Measurements from ENCODE around the gene PHLDA1.
"Not testable (repeated sequence)": the region's sequence is repeated elsewhere in the genome, so short reads cannot be mapped to it uniquely, and the experiment has no call there.

PHLDA1 gene

DNA sequence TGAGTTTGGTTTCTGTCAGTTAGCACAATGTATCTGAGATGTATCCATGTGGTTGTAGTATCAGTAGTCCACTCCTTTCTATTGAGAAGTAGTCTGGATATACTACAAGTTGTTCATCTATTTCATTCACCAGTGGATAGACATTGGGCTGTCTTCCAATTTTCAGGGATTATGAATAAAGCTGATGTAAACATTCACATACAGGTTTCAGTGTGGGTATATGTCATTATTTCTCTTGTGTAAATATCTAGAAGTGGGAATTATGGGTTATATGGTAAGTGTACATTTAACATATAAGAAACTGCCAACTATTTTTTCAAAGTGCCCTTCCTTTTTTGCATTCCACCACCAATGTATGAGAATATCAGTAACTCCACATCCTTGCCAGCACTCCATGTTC is 35.9 kb downstream of the PHLDA1 start:
- FAIRE-seq (no peak), DNase-seq (ENCODE audit: insufficient read length, low spot score) (no peak)
- TF ChIP-seq POLR2A (IDR thresholded peaks at IDR 0.05; ENCODE audit: low read depth, low read length): no peak

DNA sequence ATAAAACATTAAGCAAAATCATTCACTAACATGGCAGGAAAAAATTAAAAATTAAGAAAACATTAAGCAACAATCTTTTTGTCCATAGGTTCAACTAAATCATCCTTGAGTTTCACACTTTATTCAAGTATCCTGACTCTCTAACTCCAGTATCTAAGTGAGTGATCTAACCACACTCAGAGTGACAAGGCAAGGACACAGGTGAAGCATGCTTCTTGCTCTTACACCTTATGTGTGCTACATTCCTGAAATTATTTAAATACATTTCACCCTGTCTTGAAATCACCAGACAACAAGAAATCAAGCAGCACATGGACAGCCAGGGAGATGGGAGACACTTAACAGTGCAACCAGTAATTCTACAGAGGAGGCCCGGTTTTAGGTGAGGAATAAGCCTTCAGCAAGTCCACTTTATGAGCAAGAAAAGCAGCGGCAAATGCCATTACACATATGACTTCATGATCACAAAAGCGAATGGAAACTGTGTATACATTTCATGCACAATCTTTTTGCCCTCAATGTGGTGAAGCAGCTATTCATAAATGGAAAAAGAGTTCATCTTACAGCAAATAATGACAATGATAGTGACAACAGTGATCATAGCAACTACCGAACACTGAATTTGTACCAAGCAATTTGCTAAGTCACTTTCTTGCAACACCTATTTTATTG is 37.4 kb downstream of the PHLDA1 start:
- no peak for DNase-seq (ENCODE audit: insufficient read length, low spot score)
- FAIRE-seq: peak; percentile 58
- no peak for TF ChIP-seq POLR2A (IDR thresholded peaks at IDR 0.05; ENCODE audit: low read depth, low read length)

DNA sequence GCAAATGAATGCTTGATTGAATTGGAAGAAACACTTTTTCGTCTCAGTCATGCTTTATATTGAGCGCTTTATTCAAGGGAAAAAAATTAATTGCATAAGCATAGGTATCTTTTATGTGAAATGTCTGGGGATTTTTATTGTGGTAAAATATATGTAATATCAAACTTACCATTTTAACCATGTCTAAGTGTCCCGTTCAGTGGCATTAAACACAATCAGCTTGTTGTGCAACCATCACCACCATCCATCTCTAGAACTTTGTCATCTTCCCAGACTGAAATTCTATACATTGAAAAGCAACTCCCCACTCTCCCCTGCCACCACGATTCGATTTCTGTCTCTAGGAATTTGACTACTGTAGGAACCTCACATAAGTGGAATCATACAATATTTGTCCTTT is 39.8 kb downstream of the PHLDA1 start:
- FAIRE-seq: no peak
- no peak for DNase-seq (ENCODE audit: insufficient read length, low spot score)
- TF ChIP-seq POLR2A (IDR thresholded peaks at IDR 0.05; ENCODE audit: low read depth, low read length): no peak

DNA sequence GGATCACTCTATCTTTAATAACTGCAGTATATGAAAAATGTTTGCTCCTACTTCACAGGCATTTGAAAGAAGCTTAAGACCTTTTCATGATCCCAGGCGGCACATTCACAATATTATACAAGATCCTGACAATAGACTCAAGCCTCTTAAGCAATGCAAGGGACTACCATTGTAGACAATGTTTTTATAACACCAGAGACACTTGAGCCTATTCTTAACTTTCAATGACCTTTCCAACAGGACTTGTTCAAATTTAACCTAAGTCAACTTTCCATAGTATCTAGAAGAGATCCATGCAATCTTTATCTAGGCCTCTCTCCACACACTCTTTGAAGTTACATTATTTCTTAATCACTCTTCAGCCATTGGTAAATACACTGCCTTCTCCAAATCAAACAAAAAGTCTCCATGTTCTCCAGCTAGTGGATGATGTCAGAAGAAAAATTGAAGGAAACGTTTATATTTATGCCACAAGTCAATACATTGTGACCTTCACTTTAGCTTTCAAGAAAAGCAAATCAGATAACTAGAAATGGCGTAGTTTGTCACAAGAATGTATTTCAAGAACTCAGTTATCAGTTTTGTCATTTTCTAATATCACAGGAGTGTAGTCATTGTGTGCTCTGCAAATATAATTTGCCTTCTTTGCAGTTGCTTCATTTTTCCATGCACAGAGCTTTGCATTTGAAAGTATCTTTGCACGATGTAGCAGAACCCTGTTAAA is 41.2 kb downstream of the PHLDA1 start:
- FAIRE-seq (no peak), DNase-seq (ENCODE audit: insufficient read length, low spot score) (no peak)
- TF ChIP-seq POLR2A (IDR thresholded peaks at IDR 0.05; ENCODE audit: low read depth, low read length): no peak

DNA sequence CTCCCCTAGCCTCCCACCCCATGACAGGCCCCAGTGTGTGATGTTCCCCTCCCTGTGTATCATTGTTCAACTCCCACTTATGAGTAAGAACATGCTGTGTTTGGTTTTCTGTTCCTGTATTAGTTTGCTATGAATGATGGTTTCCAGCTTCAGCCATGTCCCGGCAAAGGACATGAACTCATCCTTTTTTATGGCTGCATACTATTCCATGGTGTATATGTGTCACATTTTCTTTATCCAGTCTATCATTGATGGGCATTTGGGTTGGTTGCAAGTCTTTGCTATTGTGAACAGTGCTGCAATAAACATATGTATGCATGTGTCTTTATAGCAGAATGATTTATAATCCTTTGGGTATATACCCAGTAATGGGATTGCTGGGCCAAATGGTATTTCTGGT is 43.9 kb downstream of the PHLDA1 start:
- not testable (repeated sequence) for FAIRE-seq; DNase-seq (ENCODE audit: insufficient read length, low spot score)

DNA sequence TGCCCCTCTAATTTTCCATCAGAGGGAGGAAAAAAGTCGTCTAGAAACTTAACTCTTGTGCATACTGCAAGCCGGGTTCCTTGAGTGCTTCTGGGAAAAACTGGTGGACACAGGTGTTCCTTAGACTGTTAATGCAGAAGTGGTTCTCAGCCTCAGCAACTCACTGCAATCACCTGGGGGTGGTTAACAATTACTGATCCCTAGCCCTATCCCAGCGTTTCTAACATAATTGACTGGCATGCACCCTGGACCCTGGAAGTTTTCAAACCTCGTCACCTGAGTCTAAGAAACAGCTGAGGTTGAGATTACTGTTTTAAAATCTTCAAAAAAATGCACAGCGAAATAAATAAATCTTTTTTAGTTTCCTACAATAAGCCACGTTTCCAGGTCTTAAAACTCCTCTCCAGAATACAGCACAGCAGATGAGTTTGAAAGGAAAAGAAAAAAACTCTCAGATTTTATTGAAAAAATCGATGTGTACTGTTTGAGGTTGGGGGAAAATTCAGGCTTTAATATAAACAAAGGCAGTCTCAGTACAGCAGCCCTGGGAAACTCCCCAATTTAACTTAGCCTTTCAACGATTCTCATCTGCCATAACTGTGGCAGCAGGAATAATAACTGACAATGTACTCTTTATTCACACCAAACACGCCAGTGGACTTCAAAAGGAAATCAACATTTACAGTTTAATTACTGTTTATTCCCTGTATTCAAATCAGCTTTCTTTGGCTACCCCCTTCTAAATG is 45.4 kb downstream of the PHLDA1 start:
- no peak for TF ChIP-seq POLR2A (IDR thresholded peaks at IDR 0.05; ENCODE audit: low read depth, low read length)
- FAIRE-seq: no peak
- no peak for DNase-seq (ENCODE audit: insufficient read length, low spot score)

DNA sequence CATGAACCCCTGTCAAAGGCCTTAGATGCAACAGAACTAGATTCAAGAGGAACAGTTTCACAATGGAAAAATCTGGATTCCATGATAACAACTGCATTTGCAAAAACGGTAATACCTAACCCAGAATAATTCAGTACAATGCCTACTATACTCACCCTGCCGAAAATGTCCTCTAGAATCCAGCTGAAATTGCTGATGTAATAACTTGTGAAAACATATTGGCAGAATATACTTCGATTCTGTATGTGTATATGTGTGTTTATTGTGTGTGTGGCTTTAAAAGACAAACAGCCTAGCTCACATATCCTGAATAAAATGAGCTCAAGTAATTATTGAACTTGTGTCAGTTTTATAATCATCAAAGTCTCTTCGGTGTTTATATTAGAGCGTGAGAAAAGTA is 46.0 kb downstream of the PHLDA1 start:
- no peak for FAIRE-seq
- no peak for DNase-seq (ENCODE audit: insufficient read length, low spot score)
- TF ChIP-seq POLR2A (IDR thresholded peaks at IDR 0.05; ENCODE audit: low read depth, low read length): no peak

DNA sequence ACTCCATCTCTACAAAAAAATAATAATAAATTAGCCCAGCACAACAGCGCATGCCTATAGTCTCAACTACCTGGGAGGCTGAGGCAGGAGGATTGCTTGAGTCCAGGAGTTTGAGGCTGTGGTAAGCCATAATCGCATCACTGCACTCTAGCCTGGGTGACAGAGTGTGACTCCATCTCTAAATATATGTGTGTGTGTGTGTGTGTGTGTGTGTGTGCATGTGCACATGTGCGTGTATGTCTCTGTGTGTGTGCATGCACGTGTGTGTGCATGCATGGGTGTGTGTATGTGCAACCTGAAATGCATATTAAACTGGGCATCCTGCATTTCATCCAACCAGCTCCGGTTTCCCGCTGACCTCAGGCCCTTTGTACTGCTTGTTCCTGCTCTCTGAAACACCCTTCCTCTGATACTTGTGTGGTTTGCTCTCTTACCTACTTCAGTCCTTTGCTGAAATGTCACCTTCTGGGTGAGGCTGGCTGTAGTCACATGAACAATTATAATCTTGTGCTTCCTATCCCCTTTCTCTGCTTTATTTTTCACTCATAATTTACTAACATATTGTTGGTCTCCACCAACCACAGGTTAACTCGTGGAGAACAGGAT is 46.9 kb downstream of the PHLDA1 start:
- TF ChIP-seq POLR2A (IDR thresholded peaks at IDR 0.05; ENCODE audit: low read depth, low read length): no peak
- FAIRE-seq (no peak), DNase-seq (ENCODE audit: insufficient read length, low spot score) (no peak)

DNA sequence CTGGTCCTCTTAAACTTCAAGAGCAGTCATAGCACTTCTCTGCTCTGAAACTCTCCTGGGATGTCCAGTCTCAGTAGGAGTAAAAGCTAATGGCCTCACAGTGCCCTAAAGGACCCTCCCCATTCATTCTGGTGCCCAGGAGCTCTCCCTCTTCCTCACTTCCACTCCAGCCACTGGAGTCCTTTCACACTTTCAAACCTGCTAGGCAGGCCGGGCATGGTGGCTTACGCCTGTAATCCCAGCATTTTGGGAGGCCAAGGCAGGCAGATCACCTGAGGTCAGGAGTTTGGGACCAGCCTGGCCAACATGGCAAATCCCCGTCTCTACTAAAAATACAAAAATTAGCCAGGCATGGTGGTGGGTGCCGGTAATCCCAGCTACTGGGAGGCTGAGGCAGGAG is 47.7 kb downstream of the PHLDA1 start:
- FAIRE-seq; DNase-seq (ENCODE audit: insufficient read length, low spot score): not testable (repeated sequence)

DNA sequence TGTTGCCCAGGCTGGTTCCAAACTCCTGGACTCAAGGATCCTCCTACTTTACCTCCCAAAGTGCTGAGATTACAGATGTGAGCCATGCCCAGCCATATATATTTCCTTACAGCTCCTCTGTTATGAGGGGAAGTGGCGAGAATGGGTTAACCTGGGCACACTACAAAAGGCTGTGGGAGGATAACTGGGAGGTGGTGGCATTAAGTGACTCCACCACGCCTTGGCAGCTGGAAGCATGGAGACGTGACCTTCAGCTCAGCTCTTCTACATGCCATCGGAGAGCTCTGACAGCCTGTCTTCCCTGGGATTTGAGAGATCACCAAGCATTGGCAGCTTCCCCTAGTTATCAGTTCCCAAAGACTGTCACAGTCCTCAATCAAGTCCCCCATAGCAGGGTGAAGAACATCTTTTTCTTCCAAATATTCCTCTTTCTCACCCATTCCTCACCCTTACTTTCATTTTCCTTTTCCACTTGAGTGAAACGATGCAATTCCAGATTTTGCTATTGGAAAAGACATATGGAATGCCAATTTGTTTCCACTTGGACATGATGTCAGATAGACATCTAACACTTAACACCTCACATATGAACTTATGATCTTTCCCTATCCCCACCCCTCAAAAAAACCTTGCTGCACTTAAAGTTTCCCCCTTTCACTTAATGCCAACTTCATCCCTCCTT is 48.5 kb downstream of the PHLDA1 start:
- no peak for TF ChIP-seq POLR2A (IDR thresholded peaks at IDR 0.05; ENCODE audit: low read depth, low read length)
- FAIRE-seq (peak; percentile 43), DNase-seq (ENCODE audit: insufficient read length, low spot score) (no peak)

DNA sequence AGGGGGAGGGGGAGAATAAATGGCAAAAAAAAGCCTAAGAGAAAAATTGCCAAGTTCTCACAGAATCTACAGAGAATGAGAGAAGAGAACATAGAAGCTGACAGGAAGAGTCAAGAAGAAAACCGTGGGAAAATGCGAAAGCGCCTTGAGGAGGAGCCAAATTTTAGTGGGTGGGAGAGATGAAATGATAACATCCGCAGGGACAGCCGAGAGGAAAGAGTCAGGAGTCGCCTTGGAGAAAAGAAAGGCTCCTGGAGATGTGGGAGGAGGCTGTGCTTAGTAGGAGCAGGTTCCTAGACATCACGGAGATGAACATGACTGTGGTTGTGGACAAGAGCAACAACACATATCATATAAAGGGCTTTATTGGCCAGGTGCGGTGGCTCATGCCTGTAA is 49.4 kb downstream of the PHLDA1 start:
- no peak for TF ChIP-seq POLR2A (IDR thresholded peaks at IDR 0.05; ENCODE audit: low read depth, low read length)
- no peak for DNase-seq (ENCODE audit: insufficient read length, low spot score)
- no peak for FAIRE-seq

DNA sequence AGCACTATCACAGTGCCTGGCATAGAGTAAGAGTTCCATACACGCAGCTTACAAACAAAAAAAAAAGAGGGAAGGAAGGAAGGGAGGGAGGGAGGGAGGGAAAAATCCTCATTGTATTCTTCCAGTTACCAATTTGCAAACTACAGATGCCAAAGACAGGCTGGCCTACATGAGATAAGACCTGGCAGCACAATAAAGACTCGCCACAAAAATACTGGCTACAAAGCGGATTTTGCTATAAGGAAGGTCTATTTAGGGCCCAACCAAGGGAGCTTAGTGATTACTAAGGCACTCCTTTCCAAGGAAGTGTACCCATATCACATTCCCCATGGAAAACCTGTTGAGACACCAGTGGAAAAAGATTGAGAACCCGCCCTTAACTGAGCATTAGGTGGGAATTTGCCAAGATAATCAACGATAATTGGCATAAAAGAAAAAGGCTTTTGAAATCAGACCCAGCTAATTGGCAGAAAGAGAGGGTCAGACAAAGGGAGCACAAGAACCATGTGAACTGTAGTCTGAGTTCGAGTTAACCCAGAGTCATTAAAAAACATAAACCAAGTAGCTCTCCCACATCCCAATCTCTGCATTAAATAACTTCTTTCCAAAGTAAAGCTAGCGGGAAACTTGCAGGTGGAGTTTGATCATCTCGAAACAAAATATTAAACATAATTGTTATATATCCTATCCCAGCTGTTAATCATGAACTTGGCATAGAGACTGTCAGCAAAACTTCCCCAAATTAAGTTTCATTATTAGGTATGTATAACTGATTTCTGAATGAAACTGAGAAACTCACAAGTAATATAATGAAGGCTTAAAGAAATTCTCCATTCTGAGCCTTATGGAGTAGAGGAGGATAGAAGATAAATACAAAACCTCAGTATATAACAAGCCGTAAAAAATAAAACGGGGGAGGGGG is 50.1 kb downstream of the PHLDA1 start:
- no peak for FAIRE-seq
- TF ChIP-seq POLR2A (IDR thresholded peaks at IDR 0.05; ENCODE audit: low read depth, low read length): no peak
- no peak for DNase-seq (ENCODE audit: insufficient read length, low spot score)

DNA sequence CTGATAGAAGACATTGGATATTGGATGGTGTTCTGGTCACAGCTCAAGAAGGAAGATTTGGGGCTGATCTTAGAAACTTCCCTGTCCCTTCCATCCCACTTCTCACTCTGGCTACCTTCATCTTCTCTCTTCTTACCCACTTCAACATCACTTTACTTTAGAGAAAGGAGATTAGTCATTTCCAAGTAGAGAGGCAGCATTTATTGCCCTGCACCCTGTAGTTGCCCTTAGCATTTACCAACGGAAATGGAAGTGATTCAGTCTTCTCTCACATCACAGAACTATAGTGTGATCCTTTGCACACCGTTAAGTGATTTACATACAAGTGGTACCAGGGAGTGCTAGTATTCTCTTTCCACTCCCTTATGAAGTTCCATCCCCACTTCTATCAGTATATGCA is 52.4 kb downstream of the PHLDA1 start:
- peak; percentile 77 for FAIRE-seq
- TF ChIP-seq POLR2A (IDR thresholded peaks at IDR 0.05; ENCODE audit: low read depth, low read length): no peak
- DNase-seq (ENCODE audit: insufficient read length, low spot score): peak; percentile 10
